ENCODE results near the gene VSTM2L. TPM values are rescaled to one million over a fixed set of nuclear protein-coding genes. Genes with fewer than 3 reads are reported as not detected.

The VSTM2L gene
- total and polyA plus RNA-seq, 2 of the 4 experiments (the other 2 are of a cell fraction): 0.18 to 0.19 TPM

- Histone ChIP-seq H2BK120ac (ENCODE audit: low read depth, low read length) (no peak overlapping the region), H3K36me3 (ENCODE audit: control insufficient read depth, insufficient read depth, low read length) (no peaks in the 10 kb centered on the region), H2AK5ac (ENCODE audit: low read depth, low read length) (no peak overlapping the region), H3K14ac (replicated peaks; ENCODE audit: low read depth, low read length) (no peak overlapping the region), H3K18ac (ENCODE audit: low read depth, low read length) (no peak overlapping the region), H3K4me3 (ENCODE audit: insufficient read depth, low read depth, low read length) (no peak overlapping the region), H4K5ac (ENCODE audit: low read depth, low read length) (no peak overlapping the region), H4K8ac (ENCODE audit: low read depth in 2 of 2, low read length in 2 of 2) (no peak overlapping the region), H2AFZ (replicated peaks; ENCODE audit: low read length, poor library complexity) (no peak overlapping the region), H3K27ac (ENCODE audit: insufficient read depth, low read length) (no peak overlapping the region), H3K9ac (ENCODE audit: low read depth, low read length) (no peak overlapping the region), H2BK5ac (ENCODE audit: low read depth, low read length, poor library complexity, severe bottlenecking) (no peak overlapping the region), H3K4me1 (ENCODE audit: control insufficient read depth, insufficient read depth, low read length) (no peaks in the 10 kb centered on the region), H3K23ac (ENCODE audit: low read depth, low read length) (no peak overlapping the region), H3K9me1 (ENCODE audit: insufficient read depth, low read length) (no peaks in the 10 kb centered on the region), H3K56ac (ENCODE audit: extremely low read depth, insufficient read depth, low read length) (no peak overlapping the region), H3K79me1 (ENCODE audit: low read depth in 1 of 2, low read length in 2 of 2) (no peaks in the 10 kb centered on the region), H2AK9ac (replicated peaks; ENCODE audit: low read depth, low read length, poor library complexity) (no peak overlapping the region), H3K27me3 (ENCODE audit: control insufficient read depth, insufficient read depth, low read length) (peaks cover 11% of the 10 kb centered on the region), H3K9me3 (ENCODE audit: control insufficient read depth, insufficient read depth, low read length) (peaks cover 10% of the 10 kb centered on the region), H2BK15ac (ENCODE audit: low read depth, low read length) (no peak overlapping the region), H3K4ac (ENCODE audit: low read depth, low read length) (no peak overlapping the region), H3K4me2 (ENCODE audit: low read depth, low read length) (no peak overlapping the region), H2BK20ac (ENCODE audit: low read depth, low read length) (no peak overlapping the region), H4K20me1 (ENCODE audit: insufficient read depth, low read length) (no peaks in the 10 kb centered on the region), H4K91ac (ENCODE audit: insufficient read depth, low read depth, low read length) (no peak overlapping the region)
- dilution Hi-C loops (cut with HindIII; ENCODE audit: low sequenced_read_pairs, unreplicated experiment) (no loop called here), intact Hi-C loops (cut with micrococcal nuclease) (no loop called here), in situ Hi-C loops (cut with MboI; ENCODE audit: low sequenced_read_pairs) (no loop called here)
- BruUV-seq (replicated peaks): no TSS peak
- no peak for ATAC-seq (ENCODE audit: low read depth)
- no peak for DNase-seq
- no CpG with 5 or more reads among the region's 6 CpGs for WGBS, 2 experiments (ENCODE audit: extremely low coverage in 2 of 2, insufficient read length in 1 of 2)
- TF ChIP-seq NFE2L2 (IDR thresholded peaks at IDR 0.05; ENCODE audit: low read depth, low read length): no peak
- TF ChIP-seq RFX5 (IDR thresholded peaks at IDR 0.05; ENCODE audit: low read depth, low read length): no peak
- no peak for TF ChIP-seq MAZ (IDR thresholded peaks at IDR 0.05; ENCODE audit: borderline replicate concordance, low read depth, low read length)
- TF ChIP-seq RCOR1 (IDR thresholded peaks at IDR 0.05; ENCODE audit: insufficient replicate concordance, low read length): no peak
- TF ChIP-seq RAD21 (IDR thresholded peaks at IDR 0.05; ENCODE audit: low read length): no peak
- no peak for TF ChIP-seq SMC3 (IDR thresholded peaks at IDR 0.05; ENCODE audit: low read depth, low read length)
- no peak for TF ChIP-seq CEBPB (IDR thresholded peaks at IDR 0.05; ENCODE audit: low read depth, low read length)
- no peak for TF ChIP-seq USF2 (IDR thresholded peaks at IDR 0.05; ENCODE audit: low read depth, low read length)
- no peak for TF ChIP-seq BHLHE40 (IDR thresholded peaks at IDR 0.05; ENCODE audit: low read depth, low read length)
- TF ChIP-seq MXI1 (IDR thresholded peaks at IDR 0.05; ENCODE audit: borderline replicate concordance, low read depth, low read length): no peak
- TF ChIP-seq POLR2A (IDR thresholded peaks at IDR 0.05; ENCODE audit: low read depth, low read length): no peak
- TF ChIP-seq CHD1 (IDR thresholded peaks at IDR 0.05; ENCODE audit: low read depth, low read length): no peak
- TF ChIP-seq FOS (IDR thresholded peaks at IDR 0.05; ENCODE audit: low read depth, low read length): no peak
- no peak for TF ChIP-seq ELK1 (IDR thresholded peaks at IDR 0.05; ENCODE audit: borderline replicate concordance, low read depth, low read length)
- TF ChIP-seq MAFK (IDR thresholded peaks at IDR 0.05; ENCODE audit: low read depth, low read length): no peak
- TF ChIP-seq CTCF (conservative IDR thresholded peaks at IDR 0.05; ENCODE audit: low read depth, low read length): no peak
- ChIA-PET CTCF (no interaction called here), POLR2A (ENCODE audit: unreplicated experiment) (no interaction called here)
Observed at GRCh38 chr20:37947943-37948342, 45.0 kb downstream of the VSTM2L start.
